K562 (cell line): ENCODE measurements around the gene TSG101. TPM values are rescaled to one million over a fixed set of nuclear protein-coding genes. Genes with fewer than 3 reads are reported as not detected.

Experiments used
- ARHGAP35 ChIP-seq: fragments of 450-650 bp; IDR thresholded peaks from 2 replicates; pipeline ENCODE4 v1.6.1; 2018; ENCODE audit not compliant: partially characterized antibody
- CTBP1 ChIP-seq: fragments of 450-650 bp; IDR thresholded peaks from 2 replicates; pipeline ENCODE4 v1.6.1; 2016; ENCODE audit warnings: borderline replicate concordance
- DPF2 ChIP-seq: fragments of 450-650 bp; IDR thresholded peaks from 2 replicates; pipeline ENCODE4 v1.6.1; 2016
- FUS ChIP-seq: fragments of 200-400 bp; formaldehyde crosslinking; optimal IDR thresholded peaks from 2 replicates; pipeline ENCODE3; 2017; ENCODE audit warnings: low read depth, low read length
- HBP1 ChIP-seq: fragments of 450-650 bp; formaldehyde crosslinking; IDR thresholded peaks from 2 replicates; pipeline ENCODE4 v1.4.0; 2022; ENCODE audit warnings: missing genetic modification characterization
- LEF1 ChIP-seq: fragments of 450-650 bp; IDR thresholded peaks from 2 replicates; pipeline ENCODE4 v1.6.1; 2016; ENCODE audit warnings: mild to moderate bottlenecking
- MYC ChIP-seq, 2 experiments: fragments of 250-450 bp in 1 of 2; sonication (Bioruptor Pico) in 1 of 2; IDR thresholded peaks; 2 replicates each; pipeline versions ENCODE4 v1.5.1 to v1.6.1; 2012 to 2021; ENCODE audit warnings: low read depth in 2 of 2, borderline replicate concordance in 1 of 2, improper control_type of control experiment in 1 of 2, low read length in 1 of 2, mild to moderate bottlenecking in 1 of 2, moderate library complexity in 1 of 2
- POLR2AphosphoS5 ChIP-seq: IDR thresholded peaks from 2 replicates; pipeline ENCODE4 v1.6.1; 2011; ENCODE audit warnings: mild to moderate bottlenecking, low read depth, low read length, moderate library complexity; ENCODE audit not compliant: control insufficient read depth, insufficient read depth
- RAD21 ChIP-seq, 2 experiments: fragments of 250-450 bp in 1 of 2; fragments of 450-650 bp in 1 of 2; sonication (Bioruptor Pico) in 1 of 2; formaldehyde crosslinking in 1 of 2; IDR thresholded peaks in 1 of 2; conservative IDR thresholded peaks in 1 of 2; 2 replicates each; pipeline versions ENCODE4 v1.4.0 to v1.8.0; 2020 to 2022; ENCODE audit warnings: mild to moderate bottlenecking in 2 of 2, moderate library complexity in 1 of 2
- RAD51 ChIP-seq: fragments of 450-650 bp; IDR thresholded peaks from 2 replicates; pipeline ENCODE4 v1.7.1; 2016; ENCODE audit warnings: low read depth, mild to moderate bottlenecking, borderline replicate concordance
- RCOR1 ChIP-seq, 2 experiments: IDR thresholded peaks; 2 replicates each; pipeline ENCODE4 v1.6.1; 2012; ENCODE audit warnings: low read depth in 2 of 2, low read length in 2 of 2, borderline replicate concordance in 1 of 2, improper control_type of control experiment in 1 of 2
- SMAD4 ChIP-seq: fragments of 250-450 bp; sonication (Bioruptor Pico); conservative IDR thresholded peaks from 2 replicates; pipeline ENCODE4 v1.8.0; 2021; ENCODE audit warnings: inconsistent platforms, mild to moderate bottlenecking, moderate library complexity
- STAT5A ChIP-seq: IDR thresholded peaks from 2 replicates; pipeline ENCODE4 v1.6.1; 2012; ENCODE audit warnings: low read length, inconsistent platforms, borderline replicate concordance
- TAL1 ChIP-seq: fragments of 450-650 bp; IDR thresholded peaks from 2 replicates; pipeline ENCODE4 v1.6.1; 2016; ENCODE audit warnings: mild to moderate bottlenecking
- THRB ChIP-seq: fragments of 450-650 bp; formaldehyde crosslinking; conservative IDR thresholded peaks from 2 replicates; pipeline ENCODE4 v1.4.0; 2022; ENCODE audit warnings: mild to moderate bottlenecking, missing genetic modification characterization
- ZEB2 ChIP-seq: fragments of 450-650 bp; IDR thresholded peaks from 2 replicates; pipeline ENCODE4 v1.6.1; 2016
- ZNF253 ChIP-seq: fragments of 250-450 bp; sonication (Bioruptor Pico); conservative IDR thresholded peaks from 2 replicates; pipeline ENCODE4 v1.6.1; 2021; ENCODE audit warnings: mild to moderate bottlenecking
- ZNF3 ChIP-seq: fragments of 250-450 bp; sonication (Bioruptor Pico); IDR thresholded peaks from 2 replicates; pipeline ENCODE4 v1.5.0; 2021; ENCODE audit warnings: mild to moderate bottlenecking, moderate library complexity
- polyA plus RNA-seq, 8 experiments: library from polyadenylated mRNA; depleted of rRNA in 4 of 8; stranded (reverse) in 5 of 8; unstranded in 3 of 8; fragments of >200 nt; fragmentation: Nextera tagmentation in 2 of 8; fragmentation: Illumina TruSeq in 1 of 8; extraction: Ambion mirVana in 2 of 8; extraction: Trizol in 1 of 8; gene quantifications; 2 replicates each; pipeline versions ENCODE4 v1.2.1 to v1.2.3, GENCODE V29; 2011 to 2014; ENCODE audit warnings: inconsistent platforms in 1 of 8, missing spikeins in 1 of 8
- total RNA-seq, 7 experiments: library from RNA; depleted of rRNA in 6 of 7; stranded (reverse); fragments of >200 nt in 6 of 7; fragmentation: Illumina TruSeq in 2 of 7; extraction: Trizol in 2 of 7; gene quantifications; 2 replicates each; pipeline versions ENCODE4 v1.2.1 to v1.2.3, GENCODE V29; 2011 to 2021; ENCODE audit warnings: low replicate concordance in 1 of 7
- TF ChIP-seq, protein P1 (sequence below): fragments of 200-800 bp; sonication (Bioruptor generic); IDR thresholded peaks from 2 replicates; pipeline ENCODE4 v1.6.1; 2017; ENCODE audit warnings: missing genetic modification characterization, missing compliant biosample characterization
- TF ChIP-seq, protein P2 (sequence below): fragments of 450-650 bp; IDR thresholded peaks from 2 replicates; pipeline ENCODE4 v1.7.1; 2018; ENCODE audit warnings: mild to moderate bottlenecking, low read depth; ENCODE audit not compliant: partially characterized antibody

TSG101 gene
- total and polyA plus RNA-seq, 9 of the 15 experiments (the other 6 are each of a cell fraction or from before 2014, with no cell fraction given) = 24.6 to 141 (median 60.0) TPM

DNA sequence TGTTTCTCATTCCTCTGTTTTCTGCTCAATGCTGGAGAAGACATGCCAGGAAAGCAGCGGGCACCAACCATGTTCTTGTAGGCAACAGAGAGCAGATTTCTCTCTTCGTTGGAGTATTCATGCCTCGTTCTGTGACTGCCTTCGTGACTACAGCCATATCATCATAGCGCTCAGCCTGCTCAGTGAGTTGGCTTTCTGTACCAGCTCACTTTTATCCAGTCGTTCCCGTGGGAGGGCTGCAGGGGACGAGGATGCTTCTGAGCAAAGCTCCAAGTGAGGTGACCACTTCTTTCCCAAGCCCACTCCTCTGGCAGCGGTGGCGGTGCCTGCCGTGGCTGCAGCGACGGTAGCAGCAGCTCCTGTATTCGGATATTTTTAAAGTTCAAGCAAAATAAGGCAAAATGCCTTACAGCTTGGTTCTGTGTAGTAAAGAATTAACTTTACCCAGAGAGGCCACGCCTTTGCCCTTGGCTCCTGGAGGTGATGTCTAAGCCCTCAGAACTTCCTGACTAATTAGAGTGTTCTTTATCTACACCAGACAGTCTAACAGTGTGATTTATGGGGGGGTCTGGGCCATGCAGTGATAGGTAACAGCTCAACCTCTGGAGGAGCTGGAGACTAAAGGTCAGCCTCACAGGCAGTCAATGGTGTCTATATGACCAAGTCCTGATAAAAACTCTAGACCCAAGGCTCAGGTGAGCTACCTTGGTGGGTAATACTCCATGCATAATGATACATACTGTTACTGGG lies 35.8 kb downstream of the TSG101 start (continued):
- TF ChIP-seq MYC (IDR thresholded peaks at IDR 0.05; ENCODE audit: low read depth, low read length) (peak; percentile 50; the same call in 1 of the 2 replicates), MYC (CRISPR knock-in tag; IDR thresholded peaks at IDR 0.05; ENCODE audit: borderline replicate concordance, low read depth) (no peak), ZNF253 (CRISPR knock-in tag) (no peak), RAD21 (CRISPR knock-in tag; conservative IDR thresholded peaks at IDR 0.05 in 1 of 2, IDR thresholded peaks at IDR 0.05 in 1 of 2) (peak in 1 of 2 experiments; percentile 20; a peak in 2 of 4 replicates), THRB (CRISPR knock-in tag) (no peak), LEF1 (peak; percentile 34; the same call in 1 of the 2 replicates), ZNF3 (CRISPR knock-in tag) (no peak), DPF2 (peak; percentile 66), CTBP1 (peak; percentile 87), SMAD4 (CRISPR knock-in tag) (peak; percentile 98), ARHGAP35 (no peak), HBP1 (no peak), RCOR1 (IDR thresholded peaks at IDR 0.05; ENCODE audit: borderline replicate concordance in 1 of 2, low read depth in 2 of 2, low read length in 2 of 2) (peak; percentile 86 to 99), POLR2AphosphoS5 (peak; percentile 79; the same call in 1 of the 2 replicates), TAL1 (peak; percentile 83), ZEB2 (peak; percentile 81), FUS (no peak), STAT5A (peak; percentile 72; the same call in 1 of the 2 replicates), RAD51 (no peak)
- TF ChIP-seq, protein P1, sequence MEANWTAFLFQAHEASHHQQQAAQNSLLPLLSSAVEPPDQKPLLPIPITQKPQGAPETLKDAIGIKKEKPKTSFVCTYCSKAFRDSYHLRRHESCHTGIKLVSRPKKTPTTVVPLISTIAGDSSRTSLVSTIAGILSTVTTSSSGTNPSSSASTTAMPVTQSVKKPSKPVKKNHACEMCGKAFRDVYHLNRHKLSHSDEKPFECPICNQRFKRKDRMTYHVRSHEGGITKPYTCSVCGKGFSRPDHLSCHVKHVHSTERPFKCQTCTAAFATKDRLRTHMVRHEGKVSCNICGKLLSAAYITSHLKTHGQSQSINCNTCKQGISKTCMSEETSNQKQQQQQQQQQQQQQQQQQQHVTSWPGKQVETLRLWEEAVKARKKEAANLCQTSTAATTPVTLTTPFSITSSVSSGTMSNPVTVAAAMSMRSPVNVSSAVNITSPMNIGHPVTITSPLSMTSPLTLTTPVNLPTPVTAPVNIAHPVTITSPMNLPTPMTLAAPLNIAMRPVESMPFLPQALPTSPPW (CRISPR knock-in tag) = peak; percentile 66
- TF ChIP-seq, protein P2, sequence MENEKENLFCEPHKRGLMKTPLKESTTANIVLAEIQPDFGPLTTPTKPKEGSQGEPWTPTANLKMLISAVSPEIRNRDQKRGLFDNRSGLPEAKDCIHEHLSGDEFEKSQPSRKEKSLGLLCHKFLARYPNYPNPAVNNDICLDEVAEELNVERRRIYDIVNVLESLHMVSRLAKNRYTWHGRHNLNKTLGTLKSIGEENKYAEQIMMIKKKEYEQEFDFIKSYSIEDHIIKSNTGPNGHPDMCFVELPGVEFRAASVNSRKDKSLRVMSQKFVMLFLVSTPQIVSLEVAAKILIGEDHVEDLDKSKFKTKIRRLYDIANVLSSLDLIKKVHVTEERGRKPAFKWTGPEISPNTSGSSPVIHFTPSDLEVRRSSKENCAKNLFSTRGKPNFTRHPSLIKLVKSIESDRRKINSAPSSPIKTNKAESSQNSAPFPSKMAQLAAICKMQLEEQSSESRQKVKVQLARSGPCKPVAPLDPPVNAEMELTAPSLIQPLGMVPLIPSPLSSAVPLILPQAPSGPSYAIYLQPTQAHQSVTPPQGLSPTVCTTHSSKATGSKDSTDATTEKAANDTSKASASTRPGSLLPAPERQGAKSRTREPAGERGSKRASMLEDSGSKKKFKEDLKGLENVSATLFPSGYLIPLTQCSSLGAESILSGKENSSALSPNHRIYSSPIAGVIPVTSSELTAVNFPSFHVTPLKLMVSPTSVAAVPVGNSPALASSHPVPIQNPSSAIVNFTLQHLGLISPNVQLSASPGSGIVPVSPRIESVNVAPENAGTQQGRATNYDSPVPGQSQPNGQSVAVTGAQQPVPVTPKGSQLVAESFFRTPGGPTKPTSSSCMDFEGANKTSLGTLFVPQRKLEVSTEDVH = no peak
